ENCODE data around the gene PBX4. TPM values are rescaled to one million over a fixed set of nuclear protein-coding genes. Genes with fewer than 3 reads are reported as not detected.

PBX4 gene
- total and polyA plus RNA-seq, 2 of the 8 experiments (the other 6 are each of a cell fraction or from before 2014, with no cell fraction given) = 3.4 to 3.8 TPM

GRCh38 chr19:19548915-19549759, 69.3 kb downstream of the PBX4 start (continued):
- no peak for TF ChIP-seq CHD7 (IDR thresholded peaks at IDR 0.05; ENCODE audit: insufficient replicate concordance, low read length)
- no peak for TF ChIP-seq RAD21 (IDR thresholded peaks at IDR 0.05 in 1 of 2, conservative IDR thresholded peaks at IDR 0.05 in 1 of 2; ENCODE audit: low read depth in 2 of 2, low read length in 2 of 2)
- no peak for TF ChIP-seq HDAC2 (IDR thresholded peaks at IDR 0.05; ENCODE audit: borderline replicate concordance in 1 of 2, low read depth in 2 of 2, low read length in 2 of 2)
- TF ChIP-seq CTCF (IDR thresholded peaks at IDR 0.05; ENCODE audit: control extremely low read depth in 1 of 3, insufficient read depth in 1 of 3, low read depth in 1 of 3, low read length in 3 of 3) = no peak
- TF ChIP-seq RBBP5 (IDR thresholded peaks at IDR 0.05; ENCODE audit: borderline replicate concordance, low read depth, low read length) = no peak
- TF ChIP-seq CREB1 (IDR thresholded peaks at IDR 0.05) = no peak
